Measurements from ENCODE around the gene LRP5.

GRCh38 chr11:68297052-68297378 lies 15.4 kb upstream of the LRP5 start:
- TF ChIP-seq CTCF (IDR thresholded peaks at IDR 0.05) (no peak), POLR2A (IDR thresholded peaks at IDR 0.05) (no peak)

Data from thyroid gland (tissue), 4 donors.